GM21737 (cell line): ENCODE measurements around the gene GNAT2.

ENCODE experiments used
- ATAC-seq: cut with Tn5 transposase; IDR thresholded peaks from one replicate; pipeline ENCODE4 v1.9.1; 2021; ENCODE audit warnings: mild to moderate bottlenecking, moderate library complexity; ENCODE audit not compliant: unreplicated experiment

Gene GNAT2

GRCh38 chr1:109628540-109629321 is 9.3 kb upstream of the GNAT2 start:
- ATAC-seq = no peak

GRCh38 chr1:109627692-109628399 is 8.4 kb upstream of the GNAT2 start:
- no peak for ATAC-seq

GRCh38 chr1:109626682-109627408 is 7.4 kb upstream of the GNAT2 start:
- ATAC-seq = no peak

DNA sequence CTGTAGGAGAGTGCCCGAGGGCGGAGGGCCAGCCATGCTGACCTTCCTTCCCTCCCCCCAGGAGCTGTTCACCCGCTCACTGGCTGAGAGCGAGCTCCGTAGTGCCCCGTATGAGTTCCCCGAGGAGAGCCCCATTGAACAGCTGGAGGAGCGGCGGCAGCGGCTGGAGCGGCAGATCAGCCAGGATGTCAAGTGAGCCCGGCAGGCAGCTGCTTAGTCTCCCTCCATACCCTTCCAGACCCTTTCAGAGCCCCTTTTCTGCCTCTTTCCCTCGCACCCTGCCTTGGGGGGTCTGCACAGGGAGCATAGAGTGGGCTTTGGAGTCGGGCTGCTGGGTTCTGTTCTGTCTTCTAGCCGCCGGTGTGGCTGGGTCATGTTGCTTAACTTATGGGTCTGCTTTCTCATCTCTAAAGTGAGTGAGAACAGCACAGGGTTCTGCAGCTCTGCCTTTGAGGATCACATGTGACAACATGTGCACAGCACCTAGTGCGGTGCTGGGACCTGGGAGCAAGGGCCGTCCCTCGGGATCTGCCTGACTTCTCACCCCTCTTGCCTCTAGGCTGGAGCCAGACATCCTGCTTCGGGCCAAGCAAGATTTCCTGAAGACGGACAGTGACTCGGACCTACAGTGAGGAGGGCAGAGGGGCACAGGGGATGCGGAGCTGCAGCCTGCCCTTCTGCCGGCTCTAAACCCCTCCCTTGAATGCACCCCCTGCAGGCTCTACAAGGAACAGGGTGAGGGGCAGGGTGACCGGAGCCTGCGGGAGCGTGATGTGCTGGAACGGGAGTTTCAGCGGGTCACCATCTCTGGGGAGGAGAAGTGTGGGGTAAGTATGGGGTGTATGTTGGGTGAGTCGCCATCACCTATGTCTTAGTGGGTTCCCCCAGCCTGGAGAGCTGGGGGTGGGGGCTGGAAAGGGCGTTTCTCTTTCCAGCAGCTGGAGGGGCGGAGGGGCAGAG is 6.5 kb upstream of the GNAT2 start:
- no peak for ATAC-seq

DNA sequence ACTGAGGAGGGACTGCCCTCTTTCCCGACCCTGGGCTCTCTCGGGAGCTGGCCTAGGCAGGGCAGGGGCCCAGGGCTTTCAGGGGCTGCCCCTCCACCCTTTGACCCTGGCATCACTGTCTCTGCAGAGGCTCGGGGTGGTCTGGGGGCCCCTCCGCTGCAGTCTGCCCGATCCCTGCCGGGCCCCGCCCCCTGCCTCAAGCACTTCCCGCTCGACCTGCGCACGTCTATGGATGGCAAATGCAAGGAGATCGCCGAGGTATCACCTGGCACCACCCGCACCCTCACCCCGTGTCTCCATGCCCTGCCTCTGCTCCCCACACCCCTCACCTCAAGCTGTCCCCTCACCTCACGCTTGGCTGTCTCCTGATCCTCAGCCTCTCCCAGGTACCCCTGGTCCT is 5.8 kb upstream of the GNAT2 start:
- ATAC-seq = no peak

- peak; percentile 41 for ATAC-seq
Measured at GRCh38 chr1:109624201-109625010, 5.0 kb upstream of the GNAT2 start.

GRCh38 chr1:109623601-109624161 is 4.3 kb upstream of the GNAT2 start:
- no peak for ATAC-seq

- ATAC-seq = no peak
Measured at GRCh38 chr1:109622895-109623294, 3.5 kb upstream of the GNAT2 start.

DNA sequence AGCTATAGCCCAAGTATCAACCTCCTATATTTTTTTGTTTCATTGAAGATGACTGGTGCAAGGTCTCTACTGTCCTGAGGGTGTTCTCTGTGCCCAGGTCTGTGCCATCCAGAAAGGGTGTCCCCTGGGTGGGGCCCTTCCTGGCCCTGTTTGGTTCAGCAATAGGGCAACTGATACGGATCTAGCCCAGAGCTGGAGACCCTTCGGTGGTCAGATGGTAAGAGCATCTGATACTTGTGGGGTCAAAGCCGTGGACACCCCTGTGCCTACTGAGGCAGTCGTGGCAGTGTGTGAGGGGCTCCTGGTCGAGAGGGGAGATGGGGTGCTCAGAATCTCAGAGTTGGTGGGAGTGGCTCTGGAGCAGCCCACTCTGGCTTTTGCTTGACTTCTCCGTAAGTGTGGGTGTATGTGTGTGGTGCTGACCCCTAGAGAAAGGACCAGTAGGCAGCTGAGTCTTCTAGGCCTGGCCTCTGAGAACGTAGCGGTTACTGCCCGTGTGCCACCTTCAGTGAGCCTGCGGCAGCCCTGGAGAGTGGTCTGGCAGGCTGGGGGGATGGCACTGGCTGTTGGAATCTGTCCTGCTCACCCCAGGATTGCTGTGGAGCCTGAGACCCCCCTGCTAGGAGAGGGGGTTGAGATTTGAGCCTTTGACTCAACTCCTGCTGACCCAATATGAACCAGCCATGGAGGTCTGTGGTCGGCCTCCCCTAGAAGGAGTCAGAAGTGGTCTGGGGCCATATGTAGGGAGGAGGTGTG is 2.9 kb upstream of the GNAT2 start:
- no peak for ATAC-seq

- ATAC-seq = no peak
Measured at GRCh38 chr1:109621379-109622136, 2.1 kb upstream of the GNAT2 start.

GRCh38 chr1:109620841-109621286 is 1.4 kb upstream of the GNAT2 start:
- peak; percentile 67 for ATAC-seq

DNA sequence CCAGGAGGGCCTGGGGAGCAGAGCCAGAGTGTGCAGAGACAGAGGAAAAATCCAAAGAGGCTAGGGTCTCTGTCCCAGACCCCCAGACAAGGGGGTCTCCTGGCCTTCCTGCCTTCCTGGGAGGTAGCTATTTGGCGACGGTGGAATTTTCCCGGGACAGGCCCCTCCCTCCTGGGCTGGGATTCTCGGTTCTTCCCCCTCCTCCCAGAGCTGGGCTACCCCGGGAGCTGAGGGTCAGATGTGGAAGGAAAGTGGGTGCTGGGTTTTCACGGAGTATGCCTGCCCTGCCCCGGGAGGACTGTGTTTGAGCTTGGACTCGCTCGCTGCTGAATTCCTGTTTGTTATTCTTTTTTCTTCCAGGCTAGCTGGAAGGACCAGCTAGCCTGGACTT is 980 bp upstream of the GNAT2 start:
- no peak for ATAC-seq

DNA sequence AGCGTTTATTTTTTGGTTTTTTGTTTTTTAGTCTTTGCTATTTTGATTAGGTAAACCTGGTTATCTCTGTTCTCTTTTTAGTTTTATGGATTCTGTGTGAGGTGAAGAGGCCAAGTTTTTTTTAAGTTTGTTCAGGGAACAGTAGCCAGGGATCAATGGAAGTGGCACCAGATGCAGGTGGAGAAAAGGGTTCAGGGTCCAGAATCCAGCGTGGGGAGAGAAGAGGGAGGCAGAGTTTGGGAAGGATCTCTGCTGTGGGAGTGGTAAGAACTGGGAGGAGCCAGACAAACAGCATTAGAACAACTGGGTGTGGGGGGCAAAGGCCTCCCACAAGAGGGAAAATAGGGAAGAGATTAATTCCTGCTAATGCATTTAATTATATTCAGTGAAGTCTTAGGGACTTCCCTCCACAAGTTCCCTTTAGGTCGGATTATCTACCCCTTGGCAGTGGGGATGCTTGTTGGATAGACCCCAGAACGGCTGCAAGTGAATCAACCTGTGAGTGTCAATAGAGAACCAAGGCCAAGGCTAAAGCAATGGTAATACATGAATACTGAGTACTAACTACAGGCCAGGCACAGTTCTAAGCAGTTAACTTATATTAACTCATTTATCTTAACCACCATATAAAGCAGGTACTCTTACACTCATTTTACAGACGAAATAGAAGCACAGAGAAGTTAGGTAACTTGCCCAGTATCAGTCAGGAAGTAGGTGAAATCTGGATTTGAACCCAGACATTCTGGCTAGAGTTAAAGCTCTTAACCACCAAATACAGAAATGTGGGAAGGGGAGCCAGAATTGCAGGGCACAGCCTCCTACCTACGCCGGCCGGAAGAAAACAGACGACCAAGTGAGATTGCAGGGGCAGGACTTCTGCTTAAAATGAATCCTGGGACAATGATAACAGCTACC is 498 bp downstream of the GNAT2 start:
- no peak for ATAC-seq

- no peak for ATAC-seq
Measured at GRCh38 chr1:109617291-109617801, 2.1 kb downstream of the GNAT2 start.

GRCh38 chr1:109616391-109616790 is 3.0 kb downstream of the GNAT2 start:
- no peak for ATAC-seq

DNA sequence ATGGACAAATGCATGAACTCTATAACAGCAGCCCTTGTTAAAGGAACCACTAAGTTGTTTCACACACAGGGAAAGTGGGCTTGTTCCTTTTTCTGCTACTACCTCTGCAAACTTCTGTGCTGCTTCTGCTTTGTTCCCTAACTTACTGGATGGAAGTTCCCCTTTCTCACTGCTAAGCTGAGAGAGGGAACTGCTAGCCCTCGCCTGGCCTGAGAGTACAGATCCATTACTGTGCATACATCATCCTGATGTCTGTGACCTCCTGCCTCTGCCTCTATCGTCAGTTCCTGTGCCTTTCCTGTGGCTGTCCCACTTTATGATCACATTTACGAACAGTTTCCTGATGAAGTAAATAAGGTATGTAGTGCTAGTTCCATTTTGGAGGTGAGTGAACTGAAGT is 3.5 kb downstream of the GNAT2 start:
- no peak for ATAC-seq
